ENCODE measurements around the gene USP24. TPM values are rescaled to one million over a fixed set of nuclear protein-coding genes. Genes with fewer than 3 reads are reported as not detected.
A peak's percentile ranks its signal among the peaks of the same experiment; 100 is the strongest.

The USP24 gene
- total and polyA plus RNA-seq, 2 donors (not counting 1 experiment from before 2014, with no cell fraction given): 18.9 to 152 TPM

- ChIA-PET CTCF (interaction anchor here (0.7 to 2.6 kb wide), 3 partner anchors 57 to 84 kb away, joined by 3 to 10 read pairs (median 4); no protein-coding TSS in a partner anchor), POLR2A (interaction anchor here (0.6 kb wide), 1 partner anchor 93 kb away, joined by 4 read pairs; no protein-coding TSS in a partner anchor)
- Histone ChIP-seq H3K27me3 (replicated peaks in 1 of 4; ENCODE audit: control extremely low read depth in 1 of 4, control insufficient read depth in 3 of 4, insufficient read depth in 4 of 4, low read length in 3 of 4) (no peaks in the 10 kb centered on the region), H4K20me1 (ENCODE audit: control insufficient read depth, insufficient read depth, low read length, poor library complexity, severe bottlenecking) (peaks cover 67% of the 10 kb centered on the region), H3K4me3 (ENCODE audit: control extremely low read depth in 1 of 5, extremely low read depth in 1 of 5, insufficient read depth in 1 of 5, low read depth in 2 of 5, low read length in 4 of 5) (no peak overlapping the region), H3K36me3 (replicated peaks in 1 of 2; ENCODE audit: control extremely low read depth in 1 of 2, control insufficient read depth in 1 of 2, extremely low read depth in 1 of 2, insufficient read depth in 2 of 2, low read length in 1 of 2) (peaks cover 0 to 14% of the 10 kb centered on the region in 2 experiments), H3K27ac (ENCODE audit: low read length in 2 of 2) (peak overlapping the region in 1 of 2 donors; percentile 17), H3K4me1 (ENCODE audit: control insufficient read depth in 2 of 2, insufficient read depth in 2 of 2, low read length in 2 of 2) (peaks cover 11 to 26% of the 10 kb centered on the region in 2 donors), H3K79me2 (ENCODE audit: control insufficient read depth, insufficient read depth, low read length) (peaks cover 100% of the 10 kb centered on the region), H2AFZ (ENCODE audit: insufficient read depth, low read depth, low read length, poor library complexity, severe bottlenecking) (no peak overlapping the region), H3K9me3 (ENCODE audit: control extremely low read depth in 1 of 3, control insufficient read depth in 2 of 3, insufficient read depth in 1 of 3, low read length in 2 of 3) (no peaks in the 10 kb centered on the region), H3K4me2 (replicated peaks; ENCODE audit: low read depth, low read length, poor library complexity, severe bottlenecking) (no peak overlapping the region), H3K9ac (ENCODE audit: low read length) (no peak overlapping the region)
- Mint-ChIP-seq H3K9me3 (ENCODE audit: insufficient read depth) (no peaks in the 10 kb centered on the region), H3K27ac (no peak overlapping the region), H3K4me3 (no peak overlapping the region), H3K27me3 (no peaks in the 10 kb centered on the region), H3K4me1 (peaks cover 60% of the 10 kb centered on the region)
- DNase-seq (no peak), ATAC-seq (ENCODE audit: low read depth) (no peak)
- intact Hi-C loops (cut with micrococcal nuclease): no loop called here
- TF ChIP-seq EZH2 (IDR thresholded peaks at IDR 0.05; ENCODE audit: borderline replicate concordance, insufficient read depth, low read depth, low read length, poor library complexity, severe bottlenecking) (no peak), CTCF (IDR thresholded peaks at IDR 0.05) (no peak)
- WGBS (ENCODE audit: insufficient coverage): no CpG with 5 or more reads among the region's 1 CpG
These were observed 10.2 kb downstream of the USP24 start for GRCh38 chr1:55204997-55205396.

- no peak overlapping the region for H3K4me3 Mint-ChIP-seq
- peaks cover 80% of the 10 kb centered on the region for H4K20me1 ChIP-seq (ENCODE audit: control insufficient read depth, insufficient read depth, low read length, poor library complexity, severe bottlenecking)
- H3K27ac Mint-ChIP-seq: no peak overlapping the region
These were observed 12.1 kb downstream of the USP24 start for GRCh38 chr1:55203064-55203463.

More at GRCh38 chr1:55203064-55203463, 12.1 kb downstream of the USP24 start:
- Histone ChIP-seq H3K36me3 (replicated peaks in 1 of 2; ENCODE audit: control extremely low read depth in 1 of 2, control insufficient read depth in 1 of 2, extremely low read depth in 1 of 2, insufficient read depth in 2 of 2, low read length in 1 of 2) (peaks cover 0 to 22% of the 10 kb centered on the region in 2 experiments), H3K27me3 (replicated peaks in 1 of 4; ENCODE audit: control extremely low read depth in 1 of 4, control insufficient read depth in 3 of 4, insufficient read depth in 4 of 4, low read length in 3 of 4) (no peaks in the 10 kb centered on the region), H3K4me1 (ENCODE audit: control insufficient read depth in 2 of 2, insufficient read depth in 2 of 2, low read length in 2 of 2) (peaks cover 4 to 12% of the 10 kb centered on the region in 2 donors), H3K79me2 (ENCODE audit: control insufficient read depth, insufficient read depth, low read length) (peaks cover 100% of the 10 kb centered on the region), H3K4me2 (replicated peaks; ENCODE audit: low read depth, low read length, poor library complexity, severe bottlenecking) (no peak overlapping the region), H3K9me3 (ENCODE audit: control extremely low read depth in 1 of 3, control insufficient read depth in 2 of 3, insufficient read depth in 1 of 3, low read length in 2 of 3) (no peaks in the 10 kb centered on the region), H2AFZ (ENCODE audit: insufficient read depth, low read depth, low read length, poor library complexity, severe bottlenecking) (no peak overlapping the region), H3K9ac (ENCODE audit: low read length) (no peak overlapping the region), H3K4me3 (ENCODE audit: control extremely low read depth in 1 of 5, extremely low read depth in 1 of 5, insufficient read depth in 1 of 5, low read depth in 2 of 5, low read length in 4 of 5) (no peak overlapping the region), H3K27ac (ENCODE audit: low read length in 2 of 2) (no peak overlapping the region)
- ATAC-seq (ENCODE audit: low read depth): no peak
- no peak for DNase-seq
- no peaks in the 10 kb centered on the region for H3K9me3 Mint-ChIP-seq (ENCODE audit: insufficient read depth)
- CTCF ChIA-PET: interaction anchor here (1.0 to 1.5 kb wide), 3 partner anchors 10 to 75 kb away, joined by 3 to 5 read pairs (median 3); no protein-coding TSS in a partner anchor
- TF ChIP-seq EZH2 (IDR thresholded peaks at IDR 0.05; ENCODE audit: borderline replicate concordance, insufficient read depth, low read depth, low read length, poor library complexity, severe bottlenecking): no peak
- no peak for TF ChIP-seq CTCF (IDR thresholded peaks at IDR 0.05)
- WGBS (ENCODE audit: insufficient coverage): no CpG with 5 or more reads among the region's 2 CpGs
- H3K4me1 Mint-ChIP-seq: peaks cover 52% of the 10 kb centered on the region
- POLR2A ChIA-PET: no interaction called here
- intact Hi-C loops (cut with micrococcal nuclease): no loop called here
- no peaks in the 10 kb centered on the region for H3K27me3 Mint-ChIP-seq

Data from B cell (primary cell).